Testis (tissue), 3 donors: ENCODE data around the gene NECTIN1. TPM values are rescaled to one million over a fixed set of nuclear protein-coding genes. Genes with fewer than 3 reads are reported as not detected.

Experiments used
- DNase-seq: peaks from one replicate; pipeline ENCODE4 v3.0.0-alpha.2; 2019
- H3K27ac ChIP-seq, 2 donors: fragments of 200-600 bp; sonication (generic); one replicate each; pipeline ENCODE4 v1.5.1; 2019
- H3K27me3 ChIP-seq: fragments of 200-600 bp; sonication (generic); one replicate; pipeline ENCODE4 v1.5.1; 2019
- H3K36me3 ChIP-seq: fragments of 200-600 bp; sonication (generic); one replicate; pipeline ENCODE4 v1.5.1; 2017; ENCODE audit warnings: low read depth; ENCODE audit errors: missing control alignments
- H3K4me1 ChIP-seq: fragments of 200-600 bp; sonication (generic); one replicate; pipeline ENCODE4 v1.5.1; 2019
- H3K4me3 ChIP-seq, 2 donors: fragments of 200-600 bp; sonication (generic); one replicate each; pipeline ENCODE4 v1.5.1; 2017 to 2019
- H3K9me3 ChIP-seq: fragments of 200-600 bp; sonication (generic); one replicate; pipeline ENCODE4 v1.5.1; 2017
- CTCF ChIP-seq, 3 experiments: fragments of 450-650 bp in 2 of 3; fragments of 200-600 bp in 1 of 3; sonication (generic) in 1 of 3; IDR thresholded peaks; one replicate each; pipeline ENCODE4 v1.5.1; 2016 to 2019; ENCODE audit warnings: antibody characterized with exemption in 3 of 3, mild to moderate bottlenecking in 2 of 3, moderate library complexity in 1 of 3
- POLR2A ChIP-seq: fragments of 450-650 bp; IDR thresholded peaks from one replicate; pipeline ENCODE4 v1.6.1; 2017; ENCODE audit warnings: antibody characterized with exemption, mild to moderate bottlenecking, moderate library complexity
- WGBS, 2 donors: methylation state at CpG; one replicate each; pipeline ENCODE4 v1.1.5; 2018; 5-methylcytosine and 5-hydroxymethylcytosine counted together
- intact Hi-C: fragments of 100-400 bp; cut with DNase I; formaldehyde crosslinking; loops from one replicate; pipeline ENCODE4 v1.15.1; 2023; ENCODE audit warnings: low total_unique reads
- polyA plus RNA-seq: library from polyadenylated mRNA; stranded (reverse); fragments of 350-450 nt; fragmentation: Illumina TruSeq; extraction: RNeasy Lipid Tissue Mini Kit (QIAGEN cat#74804); gene quantifications from one replicate; pipeline ENCODE4 v1.2.3, GENCODE V29; 2014; ENCODE audit warnings: low read depth, low replicate concordance; ENCODE audit not compliant: insufficient read depth
- total RNA-seq, 2 donors: library from RNA; depleted of rRNA; stranded (reverse); fragments of >200 nt; gene quantifications; one replicate each; pipeline ENCODE4 v1.2.3, GENCODE V29; 2016

NECTIN1 gene
- total and polyA plus RNA-seq, 3 donors from 2014 or later = 5.2 to 5.4 (median 5.2) TPM

- intact Hi-C loops = no loop called here
- Histone ChIP-seq H3K27ac (no peak overlapping the region), H3K4me3 (no peak overlapping the region), H3K27me3 (no peaks in the 10 kb centered on the region), H3K36me3 (no peaks in the 10 kb centered on the region), H3K4me1 (no peaks in the 10 kb centered on the region), H3K9me3 (no peaks in the 10 kb centered on the region)
- no peak for DNase-seq
- 40 to 61% methylated on average over 3 of the region's 3 CpGs for WGBS, 2 donors
- TF ChIP-seq POLR2A (no peak), CTCF (IDR thresholded peaks at IDR 0.05) (no peak)
These were observed 23.9 kb upstream of the NECTIN1 start for GRCh38 chr11:119752946-119753345.

GRCh38 chr11:119752345-119752871 lies 23.4 kb upstream of the NECTIN1 start:
- no peaks in the 10 kb centered on the region for H3K27me3 ChIP-seq
- no peaks in the 10 kb centered on the region for H3K9me3 ChIP-seq
- WGBS, 2 donors = 82 to 90% methylated on average over 5 of the region's 5 CpGs
- H3K4me1 ChIP-seq = no peaks in the 10 kb centered on the region
- no peak overlapping the region for H3K27ac ChIP-seq
- DNase-seq = no peak
- intact Hi-C loops = no loop called here
- no peak overlapping the region for H3K4me3 ChIP-seq
- no peaks in the 10 kb centered on the region for H3K36me3 ChIP-seq
- no peak for TF ChIP-seq POLR2A
- TF ChIP-seq CTCF (IDR thresholded peaks at IDR 0.05) = no peak

- no peaks in the 10 kb centered on the region for H3K4me1 ChIP-seq
- intact Hi-C loops = no loop called here
- no peaks in the 10 kb centered on the region for H3K9me3 ChIP-seq
- no peaks in the 10 kb centered on the region for H3K36me3 ChIP-seq
- 96 to 97% methylated on average over 7 to 8 of the region's 8 CpGs for WGBS, 2 donors
- H3K27me3 ChIP-seq = no peaks in the 10 kb centered on the region
- H3K4me3 ChIP-seq = no peak overlapping the region
- H3K27ac ChIP-seq = no peak overlapping the region
- no peak for DNase-seq
- TF ChIP-seq CTCF (IDR thresholded peaks at IDR 0.05) (no peak), POLR2A (no peak)
These were observed 21.1 kb upstream of the NECTIN1 start for GRCh38 chr11:119750056-119750455.

GRCh38 chr11:119749006-119749565 lies 20.1 kb upstream of the NECTIN1 start:
- no peak for TF ChIP-seq CTCF (IDR thresholded peaks at IDR 0.05)
- TF ChIP-seq POLR2A = no peak
- DNase-seq = no peak
- Histone ChIP-seq H3K4me3 (no peak overlapping the region), H3K27ac (no peak overlapping the region), H3K27me3 (no peaks in the 10 kb centered on the region), H3K36me3 (no peaks in the 10 kb centered on the region), H3K4me1 (no peaks in the 10 kb centered on the region), H3K9me3 (no peaks in the 10 kb centered on the region)
- WGBS, 2 donors = 78 to 79% methylated on average over 8 to 9 of the region's 9 CpGs
- intact Hi-C loops = no loop called here
